ENCODE measurements around the gene SPEF2. TPM values are rescaled to one million over a fixed set of nuclear protein-coding genes. Genes with fewer than 3 reads are reported as not detected.

The SPEF2 gene
- total RNA-seq, 2 donors from 2014 or later: 1.9 to 16.2 TPM

DNA sequence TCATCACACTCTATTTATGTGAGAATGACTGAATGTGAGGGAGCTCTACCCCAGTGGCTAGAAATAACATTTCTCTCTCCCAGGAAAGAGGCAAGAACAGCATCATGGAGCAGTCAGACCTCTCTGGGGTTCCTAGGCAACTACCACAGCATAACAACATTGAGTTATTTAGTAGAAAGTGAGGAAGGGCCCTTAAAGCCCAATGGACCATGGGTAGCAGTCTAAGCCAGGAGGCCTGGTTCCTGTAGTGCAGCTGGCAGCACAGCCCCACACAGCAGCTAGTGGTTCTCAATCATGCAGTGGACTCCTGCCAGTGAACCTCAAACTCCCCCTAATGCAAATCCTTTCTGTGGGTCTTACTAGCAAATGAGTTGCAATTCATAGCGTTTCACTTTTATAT, 55.3 kb downstream of the SPEF2 start:
- no peaks in the 10 kb centered on the region for H3K9me3 ChIP-seq
- TF ChIP-seq, protein P1, sequence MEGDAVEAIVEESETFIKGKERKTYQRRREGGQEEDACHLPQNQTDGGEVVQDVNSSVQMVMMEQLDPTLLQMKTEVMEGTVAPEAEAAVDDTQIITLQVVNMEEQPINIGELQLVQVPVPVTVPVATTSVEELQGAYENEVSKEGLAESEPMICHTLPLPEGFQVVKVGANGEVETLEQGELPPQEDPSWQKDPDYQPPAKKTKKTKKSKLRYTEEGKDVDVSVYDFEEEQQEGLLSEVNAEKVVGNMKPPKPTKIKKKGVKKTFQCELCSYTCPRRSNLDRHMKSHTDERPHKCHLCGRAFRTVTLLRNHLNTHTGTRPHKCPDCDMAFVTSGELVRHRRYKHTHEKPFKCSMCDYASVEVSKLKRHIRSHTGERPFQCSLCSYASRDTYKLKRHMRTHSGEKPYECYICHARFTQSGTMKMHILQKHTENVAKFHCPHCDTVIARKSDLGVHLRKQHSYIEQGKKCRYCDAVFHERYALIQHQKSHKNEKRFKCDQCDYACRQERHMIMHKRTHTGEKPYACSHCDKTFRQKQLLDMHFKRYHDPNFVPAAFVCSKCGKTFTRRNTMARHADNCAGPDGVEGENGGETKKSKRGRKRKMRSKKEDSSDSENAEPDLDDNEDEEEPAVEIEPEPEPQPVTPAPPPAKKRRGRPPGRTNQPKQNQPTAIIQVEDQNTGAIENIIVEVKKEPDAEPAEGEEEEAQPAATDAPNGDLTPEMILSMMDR (IDR thresholded peaks at IDR 0.05): no peak

DNA sequence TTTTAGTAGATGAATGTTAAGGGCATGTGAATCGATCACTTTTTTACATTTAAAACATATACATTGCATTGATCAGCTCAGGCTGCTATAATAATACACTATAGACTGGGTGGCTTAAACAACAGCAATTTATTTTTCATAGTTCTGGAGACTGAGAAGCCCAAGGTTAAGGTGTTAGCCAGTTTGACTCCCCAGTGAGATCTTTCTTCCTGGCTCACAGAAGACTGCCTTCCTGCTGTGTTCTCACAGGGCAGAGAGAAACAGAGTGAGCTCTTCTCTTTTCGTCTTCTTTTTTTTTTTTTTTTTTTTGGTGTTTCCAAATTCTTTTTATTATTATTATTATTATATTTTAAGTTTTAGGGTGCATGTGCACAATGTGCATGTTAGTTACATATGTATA, 56.4 kb downstream of the SPEF2 start:
- Histone ChIP-seq H3K9me3 (no peaks in the 10 kb centered on the region), H3K27me3 (replicated peaks; ENCODE audit: insufficient read depth) (no peaks in the 10 kb centered on the region), H3K36me3 (no peaks in the 10 kb centered on the region), H3K4me3 (no peak overlapping the region), H3K4me1 (ENCODE audit: control insufficient read depth in 1 of 2, low read depth in 2 of 2) (no peaks in the 10 kb centered on the region), H3K27ac (no peak overlapping the region)
- TF ChIP-seq, protein P1 (IDR thresholded peaks at IDR 0.05): no peak
- ATAC-seq (ENCODE audit: insufficient number of reproducible peaks, low FRiP score, low read depth): no peak
- no peak for DNase-seq (ENCODE audit: low spot score)

More for the DNA sequence above, 55.3 kb downstream of the SPEF2 start:
- H3K4me3 ChIP-seq: no peak overlapping the region
- no peaks in the 10 kb centered on the region for H3K4me1 ChIP-seq (ENCODE audit: control insufficient read depth in 1 of 2, low read depth in 2 of 2)
- no peak for DNase-seq (ENCODE audit: low spot score)
- H3K27me3 ChIP-seq (replicated peaks; ENCODE audit: insufficient read depth): no peaks in the 10 kb centered on the region
- no peak overlapping the region for H3K27ac ChIP-seq
- H3K36me3 ChIP-seq: no peaks in the 10 kb centered on the region
- no peak for ATAC-seq (ENCODE audit: insufficient number of reproducible peaks, low FRiP score, low read depth)

DNA sequence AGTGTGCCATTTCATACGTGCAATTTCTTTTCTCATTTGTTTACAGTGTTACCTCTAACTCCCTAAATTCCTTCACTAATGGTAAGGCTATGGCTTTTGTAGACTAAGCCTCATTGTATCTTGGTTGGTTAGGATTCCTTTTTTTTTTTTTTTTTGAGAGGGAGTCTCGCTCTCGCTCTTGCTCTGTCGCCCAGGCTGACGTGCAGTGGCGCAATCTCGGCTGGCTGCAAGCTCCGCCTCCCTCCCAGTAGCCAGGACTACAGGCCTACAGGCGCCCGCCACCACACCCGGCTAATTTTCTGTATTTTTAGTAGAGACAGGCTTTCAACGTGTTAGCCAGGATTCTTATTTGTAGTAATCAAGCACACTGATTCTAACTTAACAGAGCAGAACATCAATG, 57.7 kb downstream of the SPEF2 start:
- Histone ChIP-seq H3K4me1 (ENCODE audit: control insufficient read depth in 1 of 2, low read depth in 2 of 2) (no peaks in the 10 kb centered on the region), H3K36me3 (no peaks in the 10 kb centered on the region), H3K27me3 (replicated peaks; ENCODE audit: insufficient read depth) (no peaks in the 10 kb centered on the region), H3K9me3 (no peaks in the 10 kb centered on the region), H3K4me3 (no peak overlapping the region), H3K27ac (no peak overlapping the region)
- no peak for ATAC-seq (ENCODE audit: insufficient number of reproducible peaks, low FRiP score, low read depth)
- TF ChIP-seq, protein P1 (IDR thresholded peaks at IDR 0.05): no peak
- DNase-seq (ENCODE audit: low spot score): no peak

DNA sequence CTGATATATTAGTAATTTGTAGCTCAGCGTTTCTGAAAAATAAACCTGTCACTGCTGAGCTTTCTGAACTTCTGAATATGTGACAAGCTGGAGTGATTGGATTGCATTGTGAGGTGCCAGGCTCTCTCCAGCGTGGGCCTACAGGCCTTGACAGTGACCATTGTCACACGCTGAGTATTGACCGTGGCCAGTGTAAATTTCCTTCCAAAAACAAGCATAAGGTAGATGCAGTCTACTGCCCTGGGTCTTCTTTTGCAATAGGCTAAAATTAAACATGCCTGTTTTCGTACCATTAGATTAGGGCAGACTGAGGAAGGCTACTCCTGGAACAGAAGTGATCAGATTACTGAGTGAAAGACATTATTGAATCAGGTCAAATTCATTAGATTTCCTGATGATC, 60.2 kb downstream of the SPEF2 start:
- H3K36me3 ChIP-seq: no peaks in the 10 kb centered on the region
- H3K9me3 ChIP-seq: no peaks in the 10 kb centered on the region
- TF ChIP-seq, protein P1 (IDR thresholded peaks at IDR 0.05): no peak
- ATAC-seq (ENCODE audit: insufficient number of reproducible peaks, low FRiP score, low read depth): no peak
- no peak for DNase-seq (ENCODE audit: low spot score)
- H3K27ac ChIP-seq: no peak overlapping the region
- no peaks in the 10 kb centered on the region for H3K4me1 ChIP-seq (ENCODE audit: control insufficient read depth in 1 of 2, low read depth in 2 of 2)
- H3K27me3 ChIP-seq (replicated peaks; ENCODE audit: insufficient read depth): no peaks in the 10 kb centered on the region
- H3K4me3 ChIP-seq: no peak overlapping the region

DNA sequence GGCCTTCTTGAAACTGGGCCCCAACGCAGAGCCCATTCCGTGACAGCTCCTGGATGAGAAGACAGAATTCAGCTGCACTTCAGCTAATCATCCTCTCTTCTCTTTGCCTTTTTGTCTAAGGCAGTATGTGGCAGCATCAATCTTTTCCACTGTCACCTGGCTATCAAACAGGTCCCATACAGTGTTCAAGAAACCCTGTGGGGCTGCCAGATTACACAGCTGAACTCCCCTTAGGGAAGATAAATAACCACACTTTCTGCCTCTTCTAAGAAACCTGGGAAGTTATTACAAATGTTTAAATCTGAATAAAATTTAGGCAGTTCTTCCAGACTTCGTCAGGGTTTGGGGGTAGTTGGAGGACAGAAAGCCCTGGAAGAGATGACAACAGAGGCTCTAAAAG, 61.0 kb downstream of the SPEF2 start:
- no peak for ATAC-seq (ENCODE audit: insufficient number of reproducible peaks, low FRiP score, low read depth)
- H3K27ac ChIP-seq: no peak overlapping the region
- no peaks in the 10 kb centered on the region for H3K36me3 ChIP-seq
- TF ChIP-seq, protein P1 (IDR thresholded peaks at IDR 0.05): no peak
- H3K4me1 ChIP-seq (ENCODE audit: control insufficient read depth in 1 of 2, low read depth in 2 of 2): no peaks in the 10 kb centered on the region
- H3K27me3 ChIP-seq (replicated peaks; ENCODE audit: insufficient read depth): no peaks in the 10 kb centered on the region
- no peak for DNase-seq (ENCODE audit: low spot score)
- no peaks in the 10 kb centered on the region for H3K9me3 ChIP-seq
- H3K4me3 ChIP-seq: no peak overlapping the region

All from thoracic aorta (tissue), 2 donors.